SH-SY5Y (cell line): Measurements from ENCODE around the gene HECTD1.

Experiments used
- GATA2 ChIP-seq: IDR thresholded peaks from 2 replicates; pipeline ENCODE4 v1.6.1; 2011; ENCODE audit warnings: mild to moderate bottlenecking, low read depth, low read length
- GATA3 ChIP-seq: IDR thresholded peaks from 2 replicates; pipeline ENCODE4 v1.6.1; 2011; ENCODE audit warnings: low read depth, mild to moderate bottlenecking, low read length, moderate library complexity

DNA sequence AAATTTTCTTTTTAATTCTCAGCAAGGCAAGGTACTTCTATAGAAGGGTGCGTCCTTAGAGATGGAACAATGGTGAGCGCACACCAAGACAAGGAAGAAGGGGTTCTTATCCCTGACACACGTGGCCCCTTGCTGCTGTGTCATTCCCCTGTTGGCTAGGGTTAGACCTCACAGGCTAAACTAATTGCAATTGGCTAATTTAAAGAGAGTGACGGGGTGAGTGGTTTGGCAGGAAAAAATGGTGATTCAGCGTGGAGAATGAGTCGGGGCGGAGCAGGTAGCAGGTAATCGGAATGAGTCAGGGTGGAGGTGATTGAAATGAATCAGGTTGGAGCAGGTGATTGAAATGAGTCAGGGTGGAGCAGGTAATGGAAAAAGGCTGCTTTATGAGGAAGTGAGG is 36.3 kb upstream of the HECTD1 start:
- TF ChIP-seq GATA3 (no peak), GATA2 (no peak)
